ENCODE data around the gene SEMA4C.

Gene SEMA4C

DNA sequence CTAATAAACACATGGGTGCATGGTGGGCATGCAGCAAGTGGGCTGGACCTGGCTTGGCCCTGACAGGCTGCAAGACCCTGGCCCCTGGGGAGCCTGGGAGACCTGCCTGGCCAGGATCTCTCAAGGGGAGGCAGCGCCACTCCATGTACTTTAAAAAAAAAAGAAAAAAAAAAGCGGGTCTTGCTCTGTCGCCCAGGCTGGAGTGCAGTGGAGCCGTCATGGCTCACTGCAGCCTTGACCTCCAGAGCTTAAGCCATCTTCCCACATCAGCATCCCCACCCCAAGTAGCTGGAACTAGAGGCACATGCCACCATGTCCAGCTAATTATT, 29.5 kb upstream of the SEMA4C start:
- Histone ChIP-seq H3K79me1 (replicated peaks; ENCODE audit: low read length, poor library complexity, severe bottlenecking) (no peaks in the 10 kb centered on the region), H3K4me2 (ENCODE audit: low read length, poor library complexity, severe bottlenecking) (no peak overlapping the region), H3K27me3 (ENCODE audit: control insufficient read depth in 1 of 2, insufficient read depth in 1 of 2, low read length in 2 of 2) (peaks cover 0 to 4% of the 10 kb centered on the region in 2 experiments), H3K9ac (ENCODE audit: low read length) (no peak overlapping the region), H2BK15ac (ENCODE audit: low read depth, poor library complexity, severe bottlenecking) (no peak overlapping the region), H3K36me3 (ENCODE audit: control insufficient read depth in 1 of 2, insufficient read depth in 2 of 2, low read depth in 1 of 2, low read length in 2 of 2) (no peaks in the 10 kb centered on the region), H2AK5ac (ENCODE audit: low read length, severe bottlenecking) (no peak overlapping the region), H2BK120ac (ENCODE audit: low read depth, low read length) (no peak overlapping the region), H3K14ac (ENCODE audit: low read length in 2 of 2) (no peak overlapping the region), H3K23ac (ENCODE audit: low read length in 2 of 2) (no peak overlapping the region), H4K8ac (ENCODE audit: low read length) (no peak overlapping the region), H3K27ac (ENCODE audit: low read length, poor library complexity, severe bottlenecking) (no peak overlapping the region), H3K4me3 (ENCODE audit: insufficient read depth in 1 of 2, low read depth in 1 of 2, low read length in 2 of 2) (no peak overlapping the region), H2BK12ac (ENCODE audit: low read length in 2 of 2) (no peak overlapping the region), H3K9me3 (ENCODE audit: control insufficient read depth, low read length) (no peaks in the 10 kb centered on the region), H4K91ac (ENCODE audit: low read length) (no peak overlapping the region), H3K4me1 (ENCODE audit: control insufficient read depth, insufficient read depth, low read depth, low read length) (peaks cover 8% of the 10 kb centered on the region), H2BK5ac (ENCODE audit: low read depth, low read length, poor library complexity, severe bottlenecking) (no peak overlapping the region), H3K4ac (ENCODE audit: low read depth in 1 of 2, low read length in 2 of 2) (no peak overlapping the region), H3K18ac (ENCODE audit: low read depth in 1 of 2, low read length in 2 of 2) (no peak overlapping the region), H2AFZ (ENCODE audit: low read depth, low read length) (no peak overlapping the region)
- 82% methylated on average over 4 of the region's 4 CpGs for WGBS
- DNase-seq, result no peak

DNA sequence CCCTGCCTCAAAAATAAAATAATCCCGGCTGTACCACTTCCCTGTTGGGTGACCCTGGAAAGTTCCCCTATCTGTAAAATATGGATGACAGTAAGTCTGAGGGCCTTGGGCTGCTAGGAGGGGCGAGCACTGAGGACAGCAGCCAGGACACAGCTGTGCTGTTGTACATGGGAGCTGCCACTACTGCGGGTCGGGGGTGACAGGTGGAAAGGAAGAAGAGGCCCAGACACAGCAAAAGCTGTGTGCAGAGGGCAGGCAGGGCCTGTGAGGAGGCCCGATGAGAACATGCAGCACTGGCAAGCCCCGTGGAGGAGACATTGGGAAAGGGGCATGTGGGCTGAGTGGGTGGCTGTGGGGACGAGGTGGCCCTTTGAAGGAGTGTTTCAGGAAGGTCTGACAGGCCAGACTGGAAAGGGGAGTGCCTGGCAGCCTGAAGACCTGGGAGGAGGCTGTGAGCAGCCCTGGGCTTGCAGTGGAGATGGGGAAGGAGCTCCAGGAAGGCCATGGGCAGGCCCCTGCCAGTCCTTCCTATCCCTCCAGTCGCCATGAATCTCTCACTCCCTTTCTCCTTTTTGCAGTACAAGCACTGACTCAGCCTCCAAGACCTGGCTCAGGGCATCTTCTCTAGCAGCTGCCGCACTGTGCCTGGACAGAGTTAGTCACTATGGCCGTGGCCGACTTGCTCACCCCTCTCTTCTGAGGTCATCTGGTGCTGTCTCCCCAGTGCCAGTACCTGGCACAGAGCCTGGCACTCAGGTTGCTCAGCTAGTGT, 28.9 kb upstream of the SEMA4C start:
- Histone ChIP-seq H2BK5ac (ENCODE audit: low read depth, low read length, poor library complexity, severe bottlenecking) (no peak overlapping the region), H4K8ac (ENCODE audit: low read length) (no peak overlapping the region), H2AFZ (ENCODE audit: low read depth, low read length) (no peak overlapping the region), H3K4ac (ENCODE audit: low read depth in 1 of 2, low read length in 2 of 2) (no peak overlapping the region), H2BK12ac (ENCODE audit: low read length in 2 of 2) (no peak overlapping the region), H3K23ac (ENCODE audit: low read length in 2 of 2) (no peak overlapping the region), H3K18ac (ENCODE audit: low read depth in 1 of 2, low read length in 2 of 2) (no peak overlapping the region), H2BK15ac (ENCODE audit: low read depth, poor library complexity, severe bottlenecking) (no peak overlapping the region), H3K14ac (ENCODE audit: low read length in 2 of 2) (peak overlapping the region in 1 of 2 experiments; percentile 26), H4K91ac (ENCODE audit: low read length) (no peak overlapping the region), H2BK120ac (ENCODE audit: low read depth, low read length) (no peak overlapping the region), H3K27ac (ENCODE audit: low read length, poor library complexity, severe bottlenecking) (no peak overlapping the region), H3K9me3 (ENCODE audit: control insufficient read depth, low read length) (no peaks in the 10 kb centered on the region), H3K9ac (ENCODE audit: low read length) (no peak overlapping the region), H3K4me1 (ENCODE audit: control insufficient read depth, insufficient read depth, low read depth, low read length) (peaks cover 8% of the 10 kb centered on the region), H3K4me2 (ENCODE audit: low read length, poor library complexity, severe bottlenecking) (no peak overlapping the region), H3K4me3 (ENCODE audit: insufficient read depth in 1 of 2, low read depth in 1 of 2, low read length in 2 of 2) (no peak overlapping the region), H3K27me3 (ENCODE audit: control insufficient read depth in 1 of 2, insufficient read depth in 1 of 2, low read length in 2 of 2) (peaks cover 0 to 4% of the 10 kb centered on the region in 2 experiments), H3K36me3 (ENCODE audit: control insufficient read depth in 1 of 2, insufficient read depth in 2 of 2, low read depth in 1 of 2, low read length in 2 of 2) (no peaks in the 10 kb centered on the region), H3K79me1 (replicated peaks; ENCODE audit: low read length, poor library complexity, severe bottlenecking) (no peaks in the 10 kb centered on the region), H2AK5ac (ENCODE audit: low read length, severe bottlenecking) (no peak overlapping the region)
- DNase-seq, result no peak
- WGBS, result 78% methylated on average over 11 of the region's 11 CpGs

DNA sequence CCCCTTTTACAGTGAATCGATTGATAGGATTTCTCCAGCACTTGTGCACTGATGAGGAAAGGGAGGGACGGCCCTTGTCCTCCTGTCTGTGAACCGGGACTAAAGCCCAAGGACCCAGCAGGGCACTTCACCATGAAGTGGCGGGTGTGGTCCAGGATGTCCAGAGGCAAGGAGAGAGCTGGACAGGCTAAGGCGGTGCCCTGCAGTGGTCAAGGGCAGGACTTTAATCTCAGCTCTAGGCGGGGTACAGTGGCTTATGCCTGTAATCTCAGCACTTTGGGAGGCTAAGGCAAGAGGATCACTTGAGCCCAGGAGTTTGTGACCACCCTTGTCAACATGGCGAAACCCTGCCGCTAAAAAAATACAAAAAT, 28.2 kb upstream of the SEMA4C start:
- peaks cover 0 to 4% of the 10 kb centered on the region in 2 experiments for H3K27me3 ChIP-seq (ENCODE audit: control insufficient read depth in 1 of 2, insufficient read depth in 1 of 2, low read length in 2 of 2)
- no peak overlapping the region for H3K9ac ChIP-seq (ENCODE audit: low read length)
- no peak overlapping the region for H3K4ac ChIP-seq (ENCODE audit: low read depth in 1 of 2, low read length in 2 of 2)
- no peak overlapping the region for H3K18ac ChIP-seq (ENCODE audit: low read depth in 1 of 2, low read length in 2 of 2)
- no peak overlapping the region for H2BK5ac ChIP-seq (ENCODE audit: low read depth, low read length, poor library complexity, severe bottlenecking)
- H2BK15ac ChIP-seq (ENCODE audit: low read depth, poor library complexity, severe bottlenecking), result no peak overlapping the region
- H3K23ac ChIP-seq (ENCODE audit: low read length in 2 of 2), result no peak overlapping the region
- H4K91ac ChIP-seq (ENCODE audit: low read length), result no peak overlapping the region
- peaks cover 8% of the 10 kb centered on the region for H3K4me1 ChIP-seq (ENCODE audit: control insufficient read depth, insufficient read depth, low read depth, low read length)
- no peak overlapping the region for H3K4me3 ChIP-seq (ENCODE audit: insufficient read depth in 1 of 2, low read depth in 1 of 2, low read length in 2 of 2)
- 91% methylated on average over 8 of the region's 8 CpGs for WGBS
- no peak overlapping the region for H4K8ac ChIP-seq (ENCODE audit: low read length)
- H3K14ac ChIP-seq (ENCODE audit: low read length in 2 of 2), result no peak overlapping the region
- H3K79me1 ChIP-seq (replicated peaks; ENCODE audit: low read length, poor library complexity, severe bottlenecking), result no peaks in the 10 kb centered on the region
- H2AFZ ChIP-seq (ENCODE audit: low read depth, low read length), result no peak overlapping the region
- H3K27ac ChIP-seq (ENCODE audit: low read length, poor library complexity, severe bottlenecking), result no peak overlapping the region
- DNase-seq, result no peak
- H2BK12ac ChIP-seq (ENCODE audit: low read length in 2 of 2), result no peak overlapping the region
- H2BK120ac ChIP-seq (ENCODE audit: low read depth, low read length), result no peak overlapping the region
- no peaks in the 10 kb centered on the region for H3K9me3 ChIP-seq (ENCODE audit: control insufficient read depth, low read length)
- no peak overlapping the region for H3K4me2 ChIP-seq (ENCODE audit: low read length, poor library complexity, severe bottlenecking)
- no peaks in the 10 kb centered on the region for H3K36me3 ChIP-seq (ENCODE audit: control insufficient read depth in 1 of 2, insufficient read depth in 2 of 2, low read depth in 1 of 2, low read length in 2 of 2)
- no peak overlapping the region for H2AK5ac ChIP-seq (ENCODE audit: low read length, severe bottlenecking)

DNA sequence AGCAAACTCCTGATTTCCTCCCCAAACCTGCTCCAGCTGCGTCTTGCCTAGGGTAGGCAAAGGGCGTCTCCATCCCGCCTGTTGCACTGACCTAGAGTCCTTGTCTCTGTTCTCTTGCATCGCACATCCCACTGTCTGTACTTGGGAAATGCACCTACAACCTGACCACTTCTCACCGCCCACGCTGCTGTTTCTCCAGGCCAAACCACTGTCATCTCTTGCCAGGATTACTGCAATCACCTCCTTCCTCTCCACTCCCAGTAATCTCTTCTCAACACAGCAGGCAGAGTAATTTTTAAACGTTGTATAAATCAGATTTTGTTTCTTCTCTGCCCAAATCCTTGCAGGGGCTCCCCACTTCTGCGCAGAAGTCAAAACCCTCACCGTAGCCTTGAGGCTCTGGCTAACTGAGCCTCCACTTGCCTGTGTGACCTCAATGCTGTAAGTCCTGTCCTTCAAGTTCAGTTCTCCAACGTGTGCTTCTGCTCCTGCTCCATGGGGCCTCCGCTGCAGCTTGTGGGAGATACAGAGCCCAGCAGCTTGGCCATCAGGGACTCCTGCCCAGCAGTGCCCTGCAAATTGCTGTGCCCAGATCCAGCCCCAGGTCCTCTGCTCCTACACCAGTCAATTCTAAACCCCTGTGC, 27.7 kb upstream of the SEMA4C start:
- Histone ChIP-seq H3K4me2 (ENCODE audit: low read length, poor library complexity, severe bottlenecking) (no peak overlapping the region), H2BK15ac (ENCODE audit: low read depth, poor library complexity, severe bottlenecking) (no peak overlapping the region), H3K9ac (ENCODE audit: low read length) (no peak overlapping the region), H4K8ac (ENCODE audit: low read length) (no peak overlapping the region), H3K4me3 (ENCODE audit: insufficient read depth in 1 of 2, low read depth in 1 of 2, low read length in 2 of 2) (no peak overlapping the region), H3K14ac (ENCODE audit: low read length in 2 of 2) (no peak overlapping the region), H2AFZ (ENCODE audit: low read depth, low read length) (no peak overlapping the region), H2BK5ac (ENCODE audit: low read depth, low read length, poor library complexity, severe bottlenecking) (no peak overlapping the region), H3K27ac (ENCODE audit: low read length, poor library complexity, severe bottlenecking) (no peak overlapping the region), H3K27me3 (ENCODE audit: control insufficient read depth in 1 of 2, insufficient read depth in 1 of 2, low read length in 2 of 2) (peaks cover 0 to 4% of the 10 kb centered on the region in 2 experiments), H2AK5ac (ENCODE audit: low read length, severe bottlenecking) (no peak overlapping the region), H3K9me3 (ENCODE audit: control insufficient read depth, low read length) (no peaks in the 10 kb centered on the region), H3K36me3 (ENCODE audit: control insufficient read depth in 1 of 2, insufficient read depth in 2 of 2, low read depth in 1 of 2, low read length in 2 of 2) (no peaks in the 10 kb centered on the region), H3K79me1 (replicated peaks; ENCODE audit: low read length, poor library complexity, severe bottlenecking) (no peaks in the 10 kb centered on the region), H4K91ac (ENCODE audit: low read length) (peak overlapping the region; percentile 18), H2BK120ac (ENCODE audit: low read depth, low read length) (no peak overlapping the region), H2BK12ac (ENCODE audit: low read length in 2 of 2) (no peak overlapping the region), H3K4me1 (ENCODE audit: control insufficient read depth, insufficient read depth, low read depth, low read length) (peaks cover 8% of the 10 kb centered on the region), H3K4ac (ENCODE audit: low read depth in 1 of 2, low read length in 2 of 2) (no peak overlapping the region), H3K23ac (ENCODE audit: low read length in 2 of 2) (no peak overlapping the region), H3K18ac (ENCODE audit: low read depth in 1 of 2, low read length in 2 of 2) (no peak overlapping the region)
- WGBS, result 83% methylated on average over 11 of the region's 11 CpGs
- no peak for DNase-seq
